ENCODE measurements around the gene ULK4.

The ULK4 gene

GRCh38 chr3:41250825-41251224 lies 711.1 kb downstream of the ULK4 start:
- Histone ChIP-seq H3K36me3 (ENCODE audit: insufficient read depth, low read length) (no peaks in the 10 kb centered on the region), H3K9me3 (ENCODE audit: control insufficient read depth, insufficient read depth, low read length) (no peaks in the 10 kb centered on the region; the same call in 1 of the 2 replicates), H3K4me1 (ENCODE audit: insufficient read depth, low read length) (no peaks in the 10 kb centered on the region)

DNA sequence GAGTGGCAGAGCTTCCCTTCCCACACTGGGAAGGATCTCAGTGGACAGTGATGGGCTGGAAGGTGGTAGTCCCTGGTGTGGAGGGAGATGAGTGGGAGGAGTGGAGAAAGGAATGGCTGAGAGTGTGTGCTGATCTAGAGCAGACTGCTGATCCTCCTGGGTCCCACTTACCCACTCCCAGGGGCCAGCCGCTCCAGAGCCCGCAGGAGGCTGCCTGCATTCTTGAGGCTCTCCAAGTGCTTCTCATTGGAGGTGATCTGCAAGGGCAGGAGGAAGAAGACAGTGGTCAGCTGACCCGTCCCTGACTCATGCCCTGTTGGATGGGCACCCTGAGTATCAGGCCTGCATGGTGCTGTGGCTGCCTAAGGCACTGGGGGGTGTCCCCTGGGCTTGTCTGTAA lies 712.6 kb downstream of the ULK4 start:
- no peaks in the 10 kb centered on the region for H3K36me3 ChIP-seq (ENCODE audit: insufficient read depth, low read length)
- H3K9me3 ChIP-seq (ENCODE audit: control insufficient read depth, insufficient read depth, low read length) = no peaks in the 10 kb centered on the region; the same call in 1 of the 2 replicates
- H3K9ac ChIP-seq (ENCODE audit: low read depth, low read length) = no peak overlapping the region
- H3K4me1 ChIP-seq (ENCODE audit: insufficient read depth, low read length) = no peaks in the 10 kb centered on the region

More at GRCh38 chr3:41250825-41251224, 711.1 kb downstream of the ULK4 start:
- no peak overlapping the region for H3K9ac ChIP-seq (ENCODE audit: low read depth, low read length)

DNA sequence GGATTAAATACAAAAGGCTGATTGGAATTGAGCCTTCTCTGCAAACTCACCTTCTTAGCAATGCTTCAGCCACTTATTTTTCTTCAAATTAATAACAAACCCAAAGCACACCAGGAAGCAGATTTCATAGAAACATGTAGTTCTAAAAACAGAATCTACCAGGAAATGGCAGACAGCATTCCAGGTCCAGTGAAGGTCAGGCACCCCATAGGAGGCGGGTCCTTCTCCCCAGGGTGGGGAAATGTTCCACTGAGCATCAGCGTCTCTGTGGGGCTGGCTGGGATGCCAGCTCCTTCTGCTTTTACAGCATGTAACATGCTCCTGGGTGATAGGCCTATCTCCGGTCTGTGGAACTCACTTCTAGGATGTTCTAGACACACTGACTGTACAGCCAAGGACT lies 713.4 kb downstream of the ULK4 start:
- no peaks in the 10 kb centered on the region for H3K36me3 ChIP-seq (ENCODE audit: insufficient read depth, low read length)
- H3K4me1 ChIP-seq (ENCODE audit: insufficient read depth, low read length) = no peaks in the 10 kb centered on the region
- H3K9ac ChIP-seq (ENCODE audit: low read depth, low read length) = no peak overlapping the region
- no peaks in the 10 kb centered on the region; the same call in 1 of the 2 replicates for H3K9me3 ChIP-seq (ENCODE audit: control insufficient read depth, insufficient read depth, low read length)

DNA sequence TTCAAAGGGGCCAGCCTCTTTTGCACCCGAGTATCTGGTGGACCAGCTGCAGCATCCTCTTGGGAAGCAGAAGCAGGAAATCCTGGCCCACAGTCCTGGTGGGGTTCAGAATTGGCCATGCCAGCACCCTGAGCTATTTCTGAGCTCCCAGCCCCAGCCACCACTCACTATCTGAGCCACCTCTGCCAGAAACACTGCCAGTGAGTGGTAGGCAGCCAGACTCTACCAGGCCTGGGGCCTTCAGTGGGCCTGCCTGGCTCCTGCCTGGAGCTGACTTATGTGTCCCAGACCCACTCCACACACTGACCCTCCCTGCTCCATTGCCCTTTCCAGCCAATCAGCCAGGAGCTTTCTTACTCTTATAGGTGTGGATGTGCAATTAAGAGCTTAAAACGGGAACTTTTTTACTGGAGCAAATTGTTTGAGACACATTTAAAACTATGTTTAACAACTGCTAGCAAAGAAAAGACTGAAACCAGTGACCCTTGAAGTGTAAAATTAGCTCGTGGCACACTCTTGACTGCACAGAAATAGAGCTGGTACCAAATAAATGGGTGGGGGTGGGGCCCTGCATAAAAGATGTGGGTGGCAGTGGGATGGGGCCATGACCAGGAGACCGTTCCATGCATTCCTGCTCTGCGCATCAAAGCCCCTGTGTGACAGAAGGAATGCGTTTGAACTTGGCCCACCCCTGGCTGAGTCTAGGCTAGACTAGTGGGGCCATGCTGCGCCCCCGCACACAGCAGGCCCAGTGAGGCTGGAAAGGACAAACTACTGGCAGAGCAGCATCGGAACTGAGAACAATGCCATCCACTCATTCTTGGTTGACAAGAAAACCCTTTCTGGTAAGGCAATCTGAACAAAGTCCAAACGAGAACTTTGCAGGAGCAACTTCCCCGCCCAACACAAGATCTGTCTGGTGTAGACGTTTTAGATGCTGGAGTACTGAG lies 714.6 kb downstream of the ULK4 start:
- Histone ChIP-seq H3K36me3 (ENCODE audit: insufficient read depth, low read length) (no peaks in the 10 kb centered on the region), H3K9ac (ENCODE audit: low read depth, low read length) (no peak overlapping the region), H3K4me1 (ENCODE audit: insufficient read depth, low read length) (no peaks in the 10 kb centered on the region), H3K9me3 (ENCODE audit: control insufficient read depth, insufficient read depth, low read length) (no peaks in the 10 kb centered on the region; the same call in 1 of the 2 replicates)

- H3K4me1 ChIP-seq (ENCODE audit: insufficient read depth, low read length) = no peaks in the 10 kb centered on the region
- H3K9me3 ChIP-seq (ENCODE audit: control insufficient read depth, insufficient read depth, low read length) = no peaks in the 10 kb centered on the region; the same call in 1 of the 2 replicates
- H3K9ac ChIP-seq (ENCODE audit: low read depth, low read length) = no peak overlapping the region
- peaks cover 4% of the 10 kb centered on the region; the same call in 1 of the 2 replicates for H3K36me3 ChIP-seq (ENCODE audit: insufficient read depth, low read length)
These were observed 717.1 kb downstream of the ULK4 start for GRCh38 chr3:41244620-41245336.

DNA sequence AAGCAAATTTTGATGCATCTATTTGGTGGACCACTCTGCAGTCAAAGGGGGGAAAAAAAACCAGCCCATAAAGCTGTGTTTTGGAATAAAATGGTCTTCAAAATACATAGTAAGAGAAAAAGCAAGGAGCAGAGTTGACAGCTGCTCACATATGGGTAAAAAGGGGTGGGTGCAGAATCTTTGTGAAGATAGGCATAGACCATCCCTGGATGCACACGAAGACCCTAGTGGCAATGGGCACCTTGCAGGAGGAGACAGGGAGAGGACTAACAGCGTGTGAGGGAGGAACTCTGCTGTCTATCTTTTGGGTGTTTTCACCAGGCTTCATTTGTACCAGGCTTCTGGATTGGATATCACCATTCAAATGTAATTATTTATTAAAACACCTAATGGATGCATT lies 718.7 kb downstream of the ULK4 start:
- Histone ChIP-seq H3K9me3 (ENCODE audit: control insufficient read depth, insufficient read depth, low read length) (no peaks in the 10 kb centered on the region; the same call in 1 of the 2 replicates), H3K4me1 (ENCODE audit: insufficient read depth, low read length) (no peaks in the 10 kb centered on the region), H3K9ac (ENCODE audit: low read depth, low read length) (no peak overlapping the region), H3K36me3 (ENCODE audit: insufficient read depth, low read length) (peaks cover 15% of the 10 kb centered on the region)

- Histone ChIP-seq H3K9me3 (ENCODE audit: control insufficient read depth, insufficient read depth, low read length) (no peaks in the 10 kb centered on the region; the same call in 1 of the 2 replicates), H3K4me1 (ENCODE audit: insufficient read depth, low read length) (no peaks in the 10 kb centered on the region), H3K9ac (ENCODE audit: low read depth, low read length) (no peak overlapping the region), H3K36me3 (ENCODE audit: insufficient read depth, low read length) (peaks cover 25% of the 10 kb centered on the region)
These were observed 719.9 kb downstream of the ULK4 start for GRCh38 chr3:41241800-41242571.

- Histone ChIP-seq H3K9ac (ENCODE audit: low read depth, low read length) (no peak overlapping the region), H3K4me1 (ENCODE audit: insufficient read depth, low read length) (peaks cover 4% of the 10 kb centered on the region; the same call in 1 of the 2 replicates), H3K9me3 (ENCODE audit: control insufficient read depth, insufficient read depth, low read length) (no peaks in the 10 kb centered on the region; the same call in 1 of the 2 replicates), H3K36me3 (ENCODE audit: insufficient read depth, low read length) (peaks cover 29% of the 10 kb centered on the region)
These were observed 720.7 kb downstream of the ULK4 start for GRCh38 chr3:41241161-41241560.

GRCh38 chr3:41239587-41239986 lies 722.3 kb downstream of the ULK4 start:
- no peaks in the 10 kb centered on the region for H3K9me3 ChIP-seq (ENCODE audit: control insufficient read depth, insufficient read depth, low read length)
- peaks cover 38% of the 10 kb centered on the region for H3K36me3 ChIP-seq (ENCODE audit: insufficient read depth, low read length)
- H3K9ac ChIP-seq (ENCODE audit: low read depth, low read length) = no peak overlapping the region
- peaks cover 14% of the 10 kb centered on the region; the same call in 1 of the 2 replicates for H3K4me1 ChIP-seq (ENCODE audit: insufficient read depth, low read length)

- H3K9me3 ChIP-seq (ENCODE audit: control insufficient read depth, insufficient read depth, low read length) = no peaks in the 10 kb centered on the region
- H3K9ac ChIP-seq (ENCODE audit: low read depth, low read length) = no peak overlapping the region
- H3K36me3 ChIP-seq (ENCODE audit: insufficient read depth, low read length) = peaks cover 52% of the 10 kb centered on the region
- peaks cover 16% of the 10 kb centered on the region; the same call in 1 of the 2 replicates for H3K4me1 ChIP-seq (ENCODE audit: insufficient read depth, low read length)
These were observed 724.0 kb downstream of the ULK4 start for GRCh38 chr3:41237907-41238306.

GRCh38 chr3:41236228-41236627 lies 725.7 kb downstream of the ULK4 start:
- Histone ChIP-seq H3K9ac (ENCODE audit: low read depth, low read length) (no peak overlapping the region), H3K36me3 (ENCODE audit: insufficient read depth, low read length) (peaks cover 59% of the 10 kb centered on the region), H3K4me1 (ENCODE audit: insufficient read depth, low read length) (peaks cover 16% of the 10 kb centered on the region; the same call in 1 of the 2 replicates), H3K9me3 (ENCODE audit: control insufficient read depth, insufficient read depth, low read length) (no peaks in the 10 kb centered on the region)

DNA sequence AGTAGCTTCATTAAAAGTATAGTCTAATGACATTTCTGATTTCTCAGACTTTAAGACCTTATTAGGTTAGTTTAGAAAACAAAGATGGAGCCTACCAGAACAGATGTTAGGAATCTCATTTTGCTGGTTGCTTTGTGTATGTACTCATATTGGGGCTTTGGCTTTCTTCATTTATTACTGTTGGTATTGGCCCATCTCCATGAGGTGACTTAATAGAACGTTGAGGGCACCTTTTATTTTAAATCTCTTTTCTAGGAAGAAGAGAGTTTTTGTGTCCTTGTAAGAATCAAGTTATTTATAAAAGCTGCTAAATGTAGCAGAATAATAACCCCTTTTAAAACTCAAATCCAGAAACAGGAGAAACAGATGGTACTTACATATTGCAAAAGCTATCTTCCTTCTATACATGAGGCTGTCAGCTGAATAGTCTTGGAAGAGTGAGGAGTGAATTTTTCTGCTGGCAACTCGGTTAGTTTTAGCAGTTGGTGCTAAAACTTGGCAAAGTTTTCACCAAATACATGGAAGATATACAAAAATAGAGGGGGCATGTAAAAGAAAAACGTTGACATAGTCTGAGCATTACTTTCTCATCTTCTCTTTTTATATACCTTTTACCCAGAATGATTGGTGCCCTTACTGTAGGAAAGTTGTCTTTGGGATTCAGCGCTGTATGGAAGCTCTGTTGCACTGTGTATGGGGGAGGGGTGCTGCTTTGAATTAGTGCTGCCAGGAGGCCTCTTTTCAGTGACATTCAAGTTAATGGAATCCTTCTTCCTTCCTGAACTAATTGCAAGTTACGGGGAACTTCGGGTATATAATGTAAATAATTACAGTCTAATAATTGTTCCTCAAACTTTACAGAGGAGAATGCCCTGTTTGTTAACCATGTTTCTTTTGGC lies 726.8 kb downstream of the ULK4 start:
- Histone ChIP-seq H3K36me3 (ENCODE audit: insufficient read depth, low read length) (peaks cover 57% of the 10 kb centered on the region), H3K9ac (ENCODE audit: low read depth, low read length) (no peak overlapping the region), H3K9me3 (ENCODE audit: control insufficient read depth, insufficient read depth, low read length) (no peaks in the 10 kb centered on the region), H3K4me1 (ENCODE audit: insufficient read depth, low read length) (peaks cover 16% of the 10 kb centered on the region; the same call in 1 of the 2 replicates)

- Histone ChIP-seq H3K4me1 (ENCODE audit: insufficient read depth, low read length) (no peaks in the 10 kb centered on the region; the same call in 1 of the 2 replicates), H3K36me3 (ENCODE audit: insufficient read depth, low read length) (peaks cover 36% of the 10 kb centered on the region), H3K9me3 (ENCODE audit: control insufficient read depth, insufficient read depth, low read length) (no peaks in the 10 kb centered on the region), H3K9ac (ENCODE audit: low read depth, low read length) (no peak overlapping the region)
These were observed 737.6 kb downstream of the ULK4 start for GRCh38 chr3:41224120-41224806.
